KMS-11 (cell line): ENCODE measurements around the gene NOC3L.

Experiments used
- H2AFZ ChIP-seq: fragments of 200-600 bp; sonication (generic); 2 replicates; pipeline ENCODE4 v1.6.1; 2016; ENCODE audit warnings: antibody characterized with exemption, mixed run types, low read depth
- H3K27ac ChIP-seq: fragments of 200-600 bp; sonication (generic); 2 replicates; pipeline ENCODE4 v1.6.1; 2016; ENCODE audit warnings: mild to moderate bottlenecking, mixed run types
- H3K27me3 ChIP-seq: fragments of 200-600 bp; sonication (generic); 2 replicates; pipeline ENCODE4 v1.6.1; 2017; ENCODE audit warnings: mild to moderate bottlenecking, low read depth, mixed run types, moderate library complexity; ENCODE audit not compliant: insufficient read depth
- H3K36me3 ChIP-seq: fragments of 200-600 bp; sonication (generic); 2 replicates; pipeline ENCODE4 v1.6.1; 2017; ENCODE audit warnings: mild to moderate bottlenecking, mixed run types; ENCODE audit not compliant: insufficient read depth
- H3K4me1 ChIP-seq: fragments of 200-600 bp; sonication (generic); 2 replicates; pipeline ENCODE4 v1.6.1; 2016; ENCODE audit warnings: mild to moderate bottlenecking, low read depth, mixed run types; ENCODE audit not compliant: poor library complexity, severe bottlenecking
- H3K4me2 ChIP-seq: fragments of 200-600 bp; sonication (generic); 2 replicates; pipeline ENCODE4 v1.7.0; 2016; ENCODE audit warnings: mild to moderate bottlenecking, mixed run types
- H3K4me3 ChIP-seq: fragments of 200-600 bp; sonication (generic); IDR thresholded peaks from 2 replicates; pipeline ENCODE4 v1.6.1; 2017; ENCODE audit warnings: low read depth, low read length, mixed read lengths; ENCODE audit not compliant: insufficient read depth
- H3K79me2 ChIP-seq: fragments of 200-600 bp; sonication (generic); 2 replicates; pipeline ENCODE4 v1.6.1; 2016; ENCODE audit warnings: low read depth, mixed run types; ENCODE audit not compliant: insufficient read depth
- H3K9ac ChIP-seq: fragments of 200-600 bp; sonication (generic); 2 replicates; pipeline ENCODE4 v1.6.1; 2016; ENCODE audit warnings: mild to moderate bottlenecking, mixed run types
- H4K20me1 ChIP-seq: fragments of 200-600 bp; sonication (generic); 2 replicates; pipeline ENCODE4 v1.6.1; 2016; ENCODE audit warnings: mild to moderate bottlenecking, mixed run types; ENCODE audit not compliant: insufficient read depth
- CTCF ChIP-seq: fragments of 200-600 bp; sonication (generic); conservative IDR thresholded peaks from 2 replicates; pipeline ENCODE4 v1.6.1; 2017; ENCODE audit warnings: low read depth, mild to moderate bottlenecking, antibody characterized with exemption, low read length, moderate library complexity, mixed read lengths

Gene NOC3L

GRCh38 chr10:94300042-94300441 is 62.7 kb downstream of the NOC3L start:
- Histone ChIP-seq H3K4me3 (no peak overlapping the region), H3K4me1 (peaks cover 19% of the 10 kb centered on the region), H3K79me2 (no peaks in the 10 kb centered on the region), H4K20me1 (no peaks in the 10 kb centered on the region), H3K9ac (no peak overlapping the region), H3K4me2 (peak overlapping the region; percentile 32; the same call in 1 of the 2 replicates), H3K27me3 (no peaks in the 10 kb centered on the region), H3K36me3 (no peaks in the 10 kb centered on the region), H3K27ac (no peak overlapping the region), H2AFZ (no peak overlapping the region)
- TF ChIP-seq CTCF, result no peak

- H3K79me2 ChIP-seq, result no peaks in the 10 kb centered on the region
- H4K20me1 ChIP-seq, result no peaks in the 10 kb centered on the region
- H3K36me3 ChIP-seq, result no peaks in the 10 kb centered on the region
- H3K27me3 ChIP-seq, result no peaks in the 10 kb centered on the region
- H3K4me3 ChIP-seq, result no peak overlapping the region
- H2AFZ ChIP-seq, result no peak overlapping the region
- H3K4me1 ChIP-seq, result peaks cover 19% of the 10 kb centered on the region
- H3K9ac ChIP-seq, result no peak overlapping the region
- H3K27ac ChIP-seq, result no peak overlapping the region
- no peak for TF ChIP-seq CTCF
- peak overlapping the region; percentile 32; the same call in 1 of the 2 replicates for H3K4me2 ChIP-seq
Observed at GRCh38 chr10:94299417-94299816, 63.3 kb downstream of the NOC3L start.

GRCh38 chr10:94294168-94294567 is 68.6 kb downstream of the NOC3L start:
- H3K9ac ChIP-seq, result no peak overlapping the region
- H3K4me2 ChIP-seq, result no peak overlapping the region
- H3K36me3 ChIP-seq, result no peaks in the 10 kb centered on the region
- H3K27me3 ChIP-seq, result no peaks in the 10 kb centered on the region
- H2AFZ ChIP-seq, result no peak overlapping the region
- TF ChIP-seq CTCF, result no peak
- H3K27ac ChIP-seq, result no peak overlapping the region
- no peaks in the 10 kb centered on the region for H3K79me2 ChIP-seq
- H4K20me1 ChIP-seq, result no peaks in the 10 kb centered on the region
- peaks cover 5% of the 10 kb centered on the region for H3K4me1 ChIP-seq
- H3K4me3 ChIP-seq, result no peak overlapping the region

DNA sequence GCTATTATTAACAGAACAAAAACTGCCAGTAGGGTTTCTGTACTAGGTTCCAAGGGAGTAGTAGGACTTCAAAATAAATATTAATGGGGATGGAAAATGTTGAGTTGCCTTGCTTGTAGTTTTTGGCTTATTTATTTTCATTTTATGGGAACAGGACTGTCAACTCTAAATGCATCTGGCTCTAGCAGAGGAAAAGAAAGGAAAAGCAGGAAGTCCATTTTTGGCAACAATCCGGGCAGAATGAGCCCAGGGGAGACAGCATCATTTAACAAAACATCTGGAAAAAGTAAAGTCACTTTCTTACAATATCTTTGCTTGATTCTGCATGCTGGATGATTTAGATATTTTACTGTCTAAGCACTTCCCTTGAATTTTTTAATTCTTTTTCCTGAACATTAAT is 69.4 kb downstream of the NOC3L start:
- no peak overlapping the region for H3K9ac ChIP-seq
- H3K4me2 ChIP-seq, result no peak overlapping the region
- no peaks in the 10 kb centered on the region for H4K20me1 ChIP-seq
- TF ChIP-seq CTCF, result no peak
- no peak overlapping the region for H3K27ac ChIP-seq
- no peak overlapping the region for H2AFZ ChIP-seq
- H3K79me2 ChIP-seq, result no peaks in the 10 kb centered on the region
- H3K4me3 ChIP-seq, result no peak overlapping the region
- H3K4me1 ChIP-seq, result no peaks in the 10 kb centered on the region
- no peaks in the 10 kb centered on the region for H3K36me3 ChIP-seq
- no peaks in the 10 kb centered on the region for H3K27me3 ChIP-seq
